ENCODE data around the gene DUXB.

GRCh38 chr16:75679366-75679765, 21.9 kb downstream of the DUXB start:
- TF ChIP-seq ZC3H10 (CRISPR knock-in tag; IDR thresholded peaks at IDR 0.05), result no peak
- TF ChIP-seq CREB5 (CRISPR knock-in tag; IDR thresholded peaks at IDR 0.05; ENCODE audit: low read depth), result no peak
- TF ChIP-seq PATZ1 (CRISPR knock-in tag; IDR thresholded peaks at IDR 0.05; ENCODE audit: borderline replicate concordance), result no peak
- TF ChIP-seq PPARA (CRISPR knock-in tag; IDR thresholded peaks at IDR 0.05; ENCODE audit: borderline replicate concordance), result no peak

All from SK-N-SH treated with all-trans-retinoic acid at 6 μM for 48 hours (cell line).